Measurements from ENCODE around the gene MNX1. TPM values are rescaled to one million over a fixed set of nuclear protein-coding genes. Genes with fewer than 3 reads are reported as not detected.

MNX1 gene
- total RNA-seq, 1 experiment from 2014 or later: 0.37 TPM

DNA sequence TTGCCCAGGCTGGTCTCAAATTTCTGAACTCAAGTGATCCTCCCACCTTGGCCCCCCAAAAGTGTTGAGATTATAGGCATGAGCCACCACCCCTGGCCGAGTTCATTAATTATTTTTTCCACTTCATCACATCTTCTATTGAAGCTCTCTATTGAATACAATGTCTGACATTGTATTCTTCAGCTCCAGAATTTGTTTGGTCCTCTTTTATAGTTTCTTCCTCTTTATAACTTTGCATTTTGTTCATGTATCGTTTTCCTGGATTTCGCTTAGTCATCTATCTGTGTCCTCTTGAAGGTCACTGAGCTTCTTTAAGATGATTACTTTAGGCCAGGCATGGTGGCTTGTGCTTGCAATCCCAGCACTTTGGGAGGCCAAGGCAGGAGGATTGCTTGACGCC is 30.8 kb downstream of the MNX1 start:
- DNase-seq (ENCODE audit: low read depth): no peak

DNA sequence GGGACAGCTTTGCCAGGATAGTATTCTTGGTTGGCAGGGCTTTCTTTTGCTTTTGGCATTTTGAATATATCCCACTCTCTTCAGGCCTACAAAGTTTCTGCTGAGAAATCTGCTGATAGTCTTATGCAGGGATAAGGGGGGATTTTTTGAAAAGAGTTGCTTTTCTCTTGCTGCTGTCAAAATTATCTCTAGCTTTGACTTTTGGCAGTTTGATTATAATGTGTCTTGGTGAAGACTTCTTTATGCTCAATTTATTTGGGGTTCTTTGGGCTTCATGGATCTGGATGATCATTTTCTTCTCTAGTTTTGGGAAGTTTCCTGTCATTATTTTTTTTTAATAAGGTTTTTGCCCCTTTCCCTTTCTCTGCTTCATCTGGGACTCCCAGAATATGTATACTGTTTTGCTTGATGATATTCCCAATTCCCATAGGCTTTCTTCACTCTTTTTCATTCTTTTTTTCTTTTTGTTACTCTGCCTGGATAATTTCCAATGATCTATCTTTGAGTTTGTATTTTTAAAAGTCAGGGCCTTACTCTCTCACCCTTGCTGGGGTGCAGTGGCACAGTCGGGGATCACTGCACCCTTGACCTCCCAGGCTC is 31.4 kb downstream of the MNX1 start:
- no peak for DNase-seq (ENCODE audit: low read depth)

DNA sequence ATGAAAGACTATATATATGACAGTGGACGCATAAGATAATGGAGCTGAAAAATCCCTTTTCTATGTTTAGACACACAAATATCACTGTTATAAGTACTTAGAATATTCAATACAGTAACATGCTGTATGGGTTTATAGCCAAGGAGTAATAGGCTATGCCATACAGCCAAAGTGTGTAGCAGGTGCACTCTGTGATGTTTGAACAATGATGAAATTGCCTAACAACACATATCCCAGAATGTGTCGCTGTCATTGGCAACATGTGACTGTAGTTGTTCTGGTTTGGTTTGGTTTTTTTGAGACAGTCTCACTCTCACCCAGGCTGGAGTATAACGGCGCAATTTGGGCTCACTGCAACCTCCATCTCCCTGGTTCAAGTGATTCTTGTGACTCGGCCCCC is 34.8 kb downstream of the MNX1 start:
- DNase-seq (ENCODE audit: low read depth): no peak

DNA sequence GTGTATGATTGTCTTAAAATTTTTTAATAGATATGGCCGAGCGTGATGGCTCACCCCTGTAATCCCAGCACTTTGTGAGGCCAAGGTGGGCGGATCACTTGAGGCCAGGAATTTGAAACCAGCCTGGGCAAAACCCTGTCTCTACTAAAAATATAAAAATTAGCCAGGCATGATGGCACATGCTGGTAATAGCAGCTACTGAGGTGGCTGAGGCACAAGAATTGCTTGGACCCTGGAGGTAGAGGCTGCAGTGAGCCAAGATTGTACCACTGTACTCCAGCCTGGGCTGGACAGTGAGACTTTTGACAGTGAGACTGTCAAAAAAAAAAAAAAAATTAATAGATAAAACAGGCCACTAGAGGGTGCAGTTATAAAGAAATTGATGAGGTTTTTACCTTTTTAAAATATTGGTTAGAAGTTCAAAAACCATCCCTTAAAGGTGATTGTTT is 40.5 kb downstream of the MNX1 start:
- DNase-seq (ENCODE audit: low read depth): peak; percentile 43

DNA sequence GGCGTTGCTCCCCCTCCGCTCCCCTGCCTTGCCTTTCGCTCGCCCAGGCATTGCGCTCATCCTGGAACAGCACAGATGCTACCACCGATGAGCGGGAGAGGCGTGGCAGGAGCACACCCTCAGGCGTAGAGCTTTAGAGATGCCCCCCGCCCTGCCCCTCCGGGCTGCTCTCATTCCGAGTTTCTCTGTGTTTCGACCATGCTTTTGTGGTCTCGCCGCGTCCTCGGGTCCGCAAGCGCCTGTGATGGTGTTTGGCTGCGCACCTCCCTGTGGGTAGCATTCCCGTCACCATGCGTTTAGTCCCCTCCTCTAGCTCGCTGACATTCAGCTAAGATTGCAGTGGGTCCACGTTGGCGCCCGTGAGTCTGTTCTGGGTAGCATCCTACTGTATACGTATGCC is 42.3 kb downstream of the MNX1 start:
- DNase-seq (ENCODE audit: low read depth): no peak

DNA sequence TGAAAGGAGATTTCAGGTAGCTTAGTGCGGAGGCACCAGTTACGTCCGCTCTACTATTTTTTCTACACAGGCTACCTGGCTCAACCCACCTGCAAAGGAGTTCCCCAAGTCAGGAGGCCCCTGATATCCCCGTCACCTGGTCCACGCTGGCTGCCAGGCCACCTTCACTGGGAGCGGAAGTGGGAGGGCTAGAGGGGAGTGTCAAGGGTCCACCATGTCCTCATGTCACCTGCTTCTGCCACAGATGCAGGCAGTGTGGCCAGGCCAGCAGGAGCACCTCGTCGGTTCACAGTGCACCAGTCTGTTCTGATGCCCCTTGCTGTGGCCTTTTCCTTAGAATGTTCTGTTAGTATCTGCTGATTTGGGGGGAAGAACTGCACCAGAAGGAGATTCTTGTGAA is 44.1 kb downstream of the MNX1 start:
- no peak for DNase-seq (ENCODE audit: low read depth)

DNA sequence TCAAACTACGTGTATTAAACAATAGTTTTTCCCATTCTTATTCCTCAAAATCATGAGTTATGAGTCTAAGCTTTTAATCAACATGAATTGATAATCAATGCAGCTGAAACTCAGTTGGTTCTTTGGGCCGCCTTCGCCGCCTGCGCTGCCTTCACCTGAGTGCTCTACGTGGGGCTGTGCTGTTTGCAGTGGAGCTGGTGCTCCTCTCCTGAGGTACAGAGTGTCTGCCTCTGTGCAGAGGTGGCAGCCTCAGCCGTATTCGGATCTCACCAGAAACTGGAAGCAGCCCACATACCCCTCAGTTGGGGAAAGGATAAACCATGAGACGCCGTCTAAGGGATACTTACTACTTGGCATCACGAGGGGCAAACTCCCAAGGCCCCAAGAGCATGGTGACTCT is 45.5 kb downstream of the MNX1 start:
- no peak for DNase-seq (ENCODE audit: low read depth)

DNA sequence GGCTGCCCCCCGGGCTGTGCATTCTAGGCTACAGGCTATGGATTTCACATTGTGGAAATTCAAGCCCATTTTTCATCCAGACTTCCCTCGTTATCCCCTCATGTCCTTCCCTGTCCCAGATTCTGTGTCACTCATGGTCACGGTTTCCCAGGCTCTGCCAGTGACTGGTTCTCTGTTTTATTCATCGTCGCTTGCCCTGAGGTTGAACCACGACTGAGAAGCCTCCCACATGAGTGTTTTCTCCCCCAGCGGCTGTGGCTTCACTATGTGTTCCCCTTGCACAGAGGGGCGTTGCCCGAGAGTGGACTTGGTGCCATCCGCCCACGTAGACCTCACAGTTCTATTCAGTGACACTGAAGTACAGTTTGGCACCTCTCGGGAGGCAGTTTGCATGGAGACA is 47.0 kb downstream of the MNX1 start:
- no peak for DNase-seq (ENCODE audit: low read depth)

DNA sequence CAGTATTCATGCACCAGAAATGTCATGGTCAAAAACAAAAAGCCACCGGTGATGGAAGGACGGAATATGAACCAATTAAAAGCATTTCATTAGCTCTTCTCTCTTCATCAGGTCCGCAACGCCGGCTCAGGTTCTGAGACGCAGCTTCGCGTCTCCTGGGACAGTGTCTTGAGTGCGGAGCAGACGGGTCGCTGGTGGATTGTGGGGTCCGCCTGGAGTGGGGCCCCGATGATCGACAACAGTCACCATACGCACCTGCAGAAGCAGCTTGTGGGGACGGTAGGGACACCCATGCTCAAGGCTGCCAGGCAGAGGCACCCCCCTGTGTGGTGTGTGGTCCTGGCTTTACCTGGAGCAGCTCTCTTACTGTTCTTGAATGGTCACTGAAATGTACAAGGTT is 47.6 kb downstream of the MNX1 start:
- DNase-seq (ENCODE audit: low read depth): no peak

DNA sequence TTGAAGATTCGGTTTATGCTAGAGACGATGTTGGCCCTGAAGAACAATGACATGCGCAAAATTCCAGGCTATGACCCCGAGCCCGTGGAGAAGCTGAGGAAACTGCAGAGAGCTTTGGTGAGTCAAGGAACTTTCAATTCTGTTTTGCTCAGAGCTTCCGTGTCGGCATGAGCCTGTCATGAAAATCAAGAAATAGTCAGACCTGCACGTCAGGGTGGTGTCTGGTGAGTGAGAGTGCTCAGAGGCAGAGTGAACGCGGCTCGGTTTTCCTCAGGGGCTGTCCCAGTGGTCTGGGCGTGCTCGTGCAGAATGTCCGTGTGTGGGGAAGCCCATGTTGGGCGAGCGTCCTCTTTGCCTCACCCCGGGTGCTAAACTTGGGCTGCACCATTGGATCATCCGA is 48.3 kb downstream of the MNX1 start:
- DNase-seq (ENCODE audit: low read depth): no peak

DNA sequence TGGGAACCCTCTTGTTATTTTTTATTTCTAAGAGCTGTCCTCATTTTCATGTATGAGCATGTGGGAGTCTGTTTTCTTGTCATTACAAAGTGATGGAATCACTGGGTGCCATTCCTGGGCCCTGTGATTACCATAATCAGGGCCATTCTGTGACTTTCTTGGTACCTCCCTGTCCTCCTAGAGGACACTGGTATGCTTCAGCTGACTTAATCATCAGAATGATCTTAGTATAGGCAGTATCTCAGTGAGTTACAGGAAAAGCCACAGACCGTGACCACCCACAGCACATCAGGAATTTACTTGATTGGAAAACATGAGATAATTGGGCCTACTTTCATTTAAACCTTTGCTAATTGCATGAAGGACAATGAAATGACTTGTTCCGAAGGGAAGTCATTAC is 53.7 kb downstream of the MNX1 start:
- no peak for DNase-seq (ENCODE audit: low read depth)

DNA sequence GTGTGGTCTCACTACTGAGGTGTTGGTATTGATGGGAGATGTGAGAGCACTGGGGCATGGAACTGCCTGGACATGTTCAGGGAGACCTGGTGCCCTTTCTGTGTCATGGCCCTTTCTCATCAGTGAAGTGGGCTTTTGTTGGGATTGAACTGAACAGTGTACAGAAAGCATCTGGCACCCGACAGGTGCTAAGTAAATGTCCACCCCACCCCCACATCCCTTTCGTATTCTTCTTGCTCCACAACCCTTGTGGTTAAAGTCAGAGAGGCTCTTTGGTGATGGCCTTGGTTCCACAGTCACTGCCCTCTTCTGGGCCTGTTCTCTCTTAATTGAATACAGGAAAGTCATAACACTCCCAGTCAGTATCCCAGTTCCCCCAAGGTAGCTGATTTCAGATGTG is 55.5 kb downstream of the MNX1 start:
- no peak for DNase-seq (ENCODE audit: low read depth)

Other genes with a start within 250 kb of the MNX1 start
- 81.0 and 104 TPM in 2 replicates for gene LMBR1, start 117.5 kb downstream of the MNX1 start, total RNA-seq (2014; rRNA removed; shearing (Covaris generic))
- gene NOM1, start 61.0 kb downstream of the MNX1 start, total RNA-seq (2014; rRNA removed; shearing (Covaris generic)): 21.6 and 31.4 TPM in 2 replicates
- gene UBE3C, start 128.3 kb upstream of the MNX1 start, total RNA-seq (2014; rRNA removed; shearing (Covaris generic)): 93.2 and 97.0 TPM in 2 replicates

All from HT1080 (cell line).